Measurements from ENCODE around the gene SNCB.

SNCB gene

DNA sequence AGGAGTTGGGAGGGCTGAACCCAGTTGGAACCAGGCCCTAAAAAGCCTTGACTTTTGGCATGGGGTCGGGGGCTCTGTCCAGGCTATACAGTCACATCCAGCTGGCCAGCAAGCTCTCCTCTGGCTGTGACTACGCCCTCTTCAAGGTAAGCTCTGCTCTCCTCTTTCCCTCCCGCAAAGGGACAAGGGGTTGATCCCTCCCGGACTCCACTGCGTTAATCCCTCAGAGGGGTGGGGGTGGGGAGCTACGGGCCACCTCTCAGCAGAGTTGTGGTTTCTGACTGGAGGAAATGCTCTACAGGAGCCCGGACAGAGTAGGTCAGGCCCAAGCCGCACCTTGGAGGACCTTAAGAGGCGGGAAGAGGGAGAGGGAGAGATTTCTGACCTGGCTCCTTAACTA lies 14.0 kb upstream of the SNCB start:
- DNase-seq, result no peak

DNA sequence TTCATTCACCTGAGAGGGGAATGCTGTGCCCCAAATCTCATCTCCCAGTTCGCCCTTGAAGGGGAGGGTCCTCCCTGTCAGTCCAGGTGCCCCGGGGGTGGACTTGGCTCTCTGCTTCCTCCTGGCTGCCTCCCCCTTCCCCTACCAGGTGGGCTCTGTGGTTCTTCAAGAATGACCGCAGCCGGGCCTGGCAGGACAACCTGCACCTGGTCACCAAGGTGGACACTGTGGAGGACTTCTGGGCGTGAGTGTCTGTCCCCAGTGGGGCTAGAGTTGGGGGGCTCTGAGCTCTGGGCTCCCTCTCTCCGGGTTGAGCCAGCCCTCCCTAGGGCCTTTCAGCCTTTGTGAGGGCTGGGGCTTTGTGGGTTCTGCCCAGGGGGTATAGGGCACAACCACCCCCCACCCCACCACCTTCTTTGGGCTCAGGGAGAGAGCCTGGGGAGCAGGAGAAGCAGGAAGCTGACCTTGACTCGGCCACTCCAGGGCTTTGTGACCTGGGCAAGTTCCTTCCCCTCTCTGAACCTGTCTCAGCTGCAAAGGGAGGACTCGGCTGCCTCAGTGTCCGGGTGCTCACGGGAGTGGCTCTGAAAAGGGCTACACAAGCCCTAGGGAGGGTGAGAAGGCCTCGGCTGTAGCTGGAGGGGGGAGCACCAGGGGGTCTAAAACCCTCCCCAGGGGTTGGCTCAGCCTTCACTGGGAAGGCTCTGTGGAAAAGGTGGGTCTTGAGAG lies 13.3 kb upstream of the SNCB start:
- DNase-seq, result no peak

DNA sequence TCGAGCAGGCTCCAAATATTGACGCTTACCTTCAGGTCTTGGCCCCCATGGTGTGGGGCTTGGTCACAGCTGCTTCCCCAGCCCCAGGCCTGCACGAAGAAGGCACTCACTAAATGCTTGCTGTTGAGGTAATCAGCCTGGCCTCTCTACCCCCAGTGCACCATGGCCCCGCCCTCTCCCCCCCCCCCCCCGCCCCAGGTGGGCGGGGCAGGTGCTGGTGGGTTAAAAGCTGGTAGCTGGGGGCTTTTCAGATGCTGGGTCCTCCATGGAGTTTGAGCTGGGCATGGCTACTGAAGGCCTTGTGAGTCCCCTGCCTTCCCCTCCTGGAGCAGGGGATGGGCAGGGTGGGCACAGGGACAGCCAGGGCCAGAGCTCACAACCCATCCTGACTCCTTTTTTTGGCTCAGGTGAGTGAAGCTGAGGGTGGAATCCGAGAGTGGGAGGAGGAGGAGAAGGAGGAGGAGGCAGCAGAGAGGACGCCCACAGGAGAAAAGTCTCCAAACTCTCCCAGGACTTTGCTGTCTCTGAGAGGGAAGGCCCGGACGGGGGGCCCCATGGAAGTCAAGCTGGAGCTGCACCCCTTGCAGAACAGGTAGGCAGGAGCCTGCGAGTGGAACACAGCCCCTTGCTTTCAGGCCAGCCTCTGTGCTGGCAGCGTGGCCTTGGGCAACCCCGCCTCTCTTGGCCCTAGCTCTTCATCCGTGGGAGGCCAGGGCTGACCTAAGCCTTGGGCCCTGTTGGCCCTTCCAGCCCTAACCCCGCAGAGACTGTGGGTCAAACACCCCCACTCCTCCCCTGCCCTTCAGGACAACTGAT lies 12.5 kb upstream of the SNCB start:
- no peak for DNase-seq

DNA sequence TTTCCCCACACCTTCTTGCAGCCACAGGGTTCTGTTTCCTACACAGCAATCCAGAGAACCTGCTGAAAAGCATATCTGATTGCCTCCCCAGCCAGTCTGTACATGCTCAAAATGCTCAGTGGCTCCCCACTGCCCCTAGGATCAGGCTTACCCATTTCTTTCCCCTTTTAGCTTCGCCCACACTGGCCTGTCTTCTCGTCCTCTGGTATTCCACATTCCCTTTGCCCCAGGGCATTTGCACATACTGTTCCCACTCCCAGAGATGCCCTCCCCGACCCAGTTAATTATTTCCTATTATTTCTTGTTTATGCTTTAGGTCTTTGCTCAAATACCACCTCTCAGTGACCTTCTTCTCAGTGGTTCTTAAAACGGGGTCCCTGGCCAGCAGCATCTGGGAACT lies 10.3 kb upstream of the SNCB start:
- DNase-seq, result no peak

DNA sequence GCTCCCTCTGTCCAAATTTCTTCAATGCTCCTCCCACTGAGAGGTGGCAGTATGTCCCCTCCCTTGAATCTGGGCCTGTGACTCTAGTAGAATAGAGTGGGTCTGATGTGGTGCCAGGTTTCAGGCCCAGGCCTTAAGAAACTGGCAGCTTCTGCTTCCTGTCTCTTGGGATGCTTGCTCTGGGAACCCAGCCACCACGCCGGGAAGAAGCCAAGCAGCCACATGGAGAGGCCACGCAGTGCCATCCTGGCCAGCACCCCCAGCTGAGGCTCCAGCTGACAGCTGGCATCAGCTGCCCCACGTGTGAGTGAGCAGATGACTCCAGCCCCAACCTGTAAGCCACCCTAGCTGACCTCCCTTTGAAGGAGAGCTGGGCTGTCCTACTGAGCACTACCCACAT lies 9.6 kb upstream of the SNCB start:
- DNase-seq, result no peak

DNA sequence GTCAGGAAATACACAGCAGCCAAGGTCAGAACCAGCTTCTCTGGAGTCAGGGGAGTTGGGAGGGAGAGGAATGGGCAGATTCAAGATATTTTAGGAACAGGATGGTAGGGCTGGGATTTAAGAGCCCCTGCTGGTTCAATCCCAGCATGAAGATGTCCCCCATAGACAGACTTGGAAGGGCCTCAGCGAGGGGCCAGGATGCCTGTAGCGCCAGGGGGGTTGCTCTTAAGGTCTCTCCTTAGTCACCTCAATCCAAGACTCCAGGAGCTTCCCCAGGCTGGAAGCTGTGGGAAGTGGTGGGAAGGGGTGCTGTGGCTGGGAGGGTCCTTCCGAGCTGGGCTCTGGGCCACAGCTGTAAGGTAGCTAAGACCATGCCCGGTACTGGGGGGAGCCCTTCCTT lies 8.9 kb upstream of the SNCB start:
- DNase-seq, result no peak

DNA sequence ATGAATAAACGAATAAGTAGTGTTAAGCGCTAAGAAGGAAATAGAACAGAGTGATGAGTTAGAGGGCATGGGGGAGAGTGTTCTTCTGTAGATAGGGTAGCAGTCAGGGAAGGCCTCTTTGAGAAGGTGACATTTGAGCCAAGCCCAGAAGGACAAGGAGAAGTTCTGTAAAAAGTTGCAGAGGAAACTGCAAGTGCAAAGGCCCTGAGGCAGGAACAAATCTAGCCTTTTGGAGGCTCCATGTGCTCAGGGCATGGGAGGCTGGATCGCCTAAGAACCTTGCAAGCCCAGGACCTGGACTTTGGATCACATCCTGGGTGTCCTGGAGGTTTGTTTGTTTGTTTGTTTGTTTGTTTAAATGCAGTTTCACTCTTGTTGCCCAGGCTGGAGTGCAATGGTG lies 8.1 kb upstream of the SNCB start:
- no peak for DNase-seq

DNA sequence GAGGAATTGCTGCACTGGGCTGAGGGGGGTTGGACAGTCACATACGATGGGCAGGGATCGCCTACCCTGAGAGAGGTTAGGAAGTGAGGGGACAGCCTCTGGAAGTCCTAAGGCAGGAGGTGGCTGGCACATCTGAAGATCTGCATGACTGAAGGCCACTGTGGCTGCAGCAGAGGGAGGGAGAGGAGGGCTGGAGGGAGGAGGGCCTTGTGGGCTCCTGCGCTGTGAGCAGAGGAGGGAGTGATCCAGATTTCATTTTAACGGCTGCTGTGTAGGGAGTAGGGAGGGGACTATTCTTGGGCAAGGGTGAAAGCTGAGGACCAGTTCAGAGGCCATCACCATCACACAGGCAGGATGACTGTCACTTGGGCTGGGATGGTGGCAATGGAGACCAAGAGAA lies 7.2 kb upstream of the SNCB start:
- DNase-seq, result no peak

DNA sequence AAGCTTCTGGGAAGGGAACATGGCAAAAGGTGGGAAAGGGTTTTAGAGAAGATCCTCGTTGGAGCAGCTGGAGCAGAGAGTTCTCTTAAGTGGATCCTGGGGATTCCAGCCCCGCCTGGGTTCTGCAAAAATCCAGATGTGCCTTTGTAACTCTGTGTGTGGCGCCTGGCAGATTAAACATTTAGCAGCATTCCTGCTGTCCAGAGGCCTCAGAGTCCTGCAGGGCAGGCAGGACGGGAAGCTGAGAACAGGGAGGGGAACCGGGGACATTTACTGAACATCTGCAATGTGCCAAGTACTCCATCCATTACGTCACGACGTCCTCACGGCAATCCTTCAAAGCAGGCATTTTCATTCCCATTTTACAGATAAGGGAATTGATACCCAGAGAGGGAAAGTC lies 6.1 kb upstream of the SNCB start:
- DNase-seq, result no peak

DNA sequence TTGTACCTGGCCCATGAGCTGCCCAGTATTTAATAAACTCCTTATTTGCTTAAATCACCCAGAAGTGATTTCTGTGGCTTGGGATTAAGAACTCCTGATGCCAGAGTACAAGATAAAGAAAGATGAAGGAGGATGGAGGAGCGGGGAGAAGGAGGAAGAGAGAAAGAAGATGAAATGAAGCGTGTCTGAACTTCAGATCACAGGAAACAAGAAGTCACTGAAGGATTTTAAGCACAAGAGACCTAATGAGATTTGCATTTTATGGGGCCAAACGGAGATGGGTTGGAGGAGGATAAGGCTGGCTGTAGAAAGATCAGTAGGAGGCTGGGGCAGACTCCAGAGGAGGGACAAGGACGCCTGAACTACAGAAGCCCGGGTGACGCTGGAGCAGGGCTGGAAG lies 3.3 kb upstream of the SNCB start:
- DNase-seq, result no peak

DNA sequence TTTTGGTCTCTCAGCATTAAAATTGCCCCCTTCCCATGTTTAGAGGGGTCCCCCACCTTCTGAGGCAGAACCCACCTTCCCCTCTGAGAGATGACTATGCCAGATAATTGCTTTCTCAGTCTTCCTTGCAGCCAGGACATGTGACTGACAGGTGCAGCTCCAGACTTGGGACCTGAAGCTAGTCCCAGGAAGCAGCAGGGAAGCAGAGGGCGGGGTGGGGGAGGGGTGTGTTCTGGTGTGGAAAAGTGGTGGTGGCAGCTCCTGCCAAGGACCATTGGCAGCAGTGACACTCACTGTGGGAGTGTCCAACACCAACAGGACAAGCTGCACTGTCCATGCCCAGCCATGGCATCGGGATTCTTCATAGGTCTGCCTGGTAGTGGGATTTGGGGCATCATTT lies 2.4 kb upstream of the SNCB start:
- no peak for DNase-seq

DNA sequence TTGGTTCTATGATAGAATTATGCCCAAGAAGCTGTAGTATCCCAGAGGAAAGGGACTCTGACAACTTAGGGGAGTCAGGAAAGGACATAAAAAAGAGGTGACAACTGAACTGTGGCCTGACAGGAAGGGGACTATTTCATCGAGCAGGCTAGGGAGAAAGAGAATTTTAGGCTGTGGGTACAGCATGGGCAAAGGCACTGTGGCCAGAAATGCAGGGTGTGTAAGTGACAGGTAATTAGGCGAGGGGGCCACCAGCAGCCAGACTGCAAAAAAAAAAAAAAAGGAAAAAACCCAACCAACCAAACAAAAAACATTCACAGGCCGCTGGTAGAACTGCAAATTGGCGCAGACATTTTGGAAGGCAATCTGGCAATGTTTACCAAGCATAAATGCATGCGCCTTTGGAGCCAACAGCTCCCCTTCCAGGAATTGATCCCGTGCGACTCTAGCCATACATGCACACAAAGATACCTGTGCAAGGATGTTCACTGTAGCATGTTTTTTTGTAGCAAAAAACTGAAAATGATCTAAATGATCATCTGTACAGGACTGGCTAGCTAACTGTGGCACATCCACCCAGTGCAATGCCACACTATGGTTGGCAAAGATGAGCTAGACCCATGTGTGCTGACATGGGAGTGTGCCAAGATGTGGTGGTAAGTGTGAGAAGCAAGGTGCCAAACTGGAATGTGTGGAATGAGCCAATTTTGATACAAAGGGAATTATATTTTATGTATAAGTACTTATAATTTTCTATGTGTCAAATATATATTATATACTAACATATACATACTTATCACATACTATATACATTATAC lies 1.3 kb upstream of the SNCB start:
- no peak for DNase-seq

DNA sequence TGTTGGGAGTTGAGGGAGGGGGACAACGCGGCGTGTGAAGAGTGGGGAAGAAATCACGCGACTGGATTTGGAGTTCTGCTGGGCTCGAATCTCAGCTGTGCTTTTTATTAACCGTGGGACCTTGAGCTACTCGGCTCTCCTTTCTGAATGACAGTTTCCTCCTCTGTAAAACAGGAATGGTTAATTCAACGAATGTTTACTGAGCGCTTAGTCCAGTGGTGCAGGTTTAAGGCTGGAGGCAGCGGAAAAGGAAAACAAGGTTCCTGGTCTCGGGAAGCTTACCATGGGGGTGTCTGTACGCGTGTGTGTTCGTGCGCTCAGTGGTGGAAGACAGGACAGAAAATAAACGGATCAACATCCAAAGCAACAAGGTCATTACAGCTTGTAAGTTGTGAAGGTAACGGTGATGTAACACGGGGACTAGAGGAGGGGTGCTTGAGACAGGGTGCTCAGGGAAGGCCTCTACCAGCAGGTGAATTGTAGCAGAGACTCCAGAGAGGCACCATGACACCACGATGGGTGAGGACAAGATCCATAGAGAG lies 418 bp upstream of the SNCB start:
- no peak for DNase-seq

DNA sequence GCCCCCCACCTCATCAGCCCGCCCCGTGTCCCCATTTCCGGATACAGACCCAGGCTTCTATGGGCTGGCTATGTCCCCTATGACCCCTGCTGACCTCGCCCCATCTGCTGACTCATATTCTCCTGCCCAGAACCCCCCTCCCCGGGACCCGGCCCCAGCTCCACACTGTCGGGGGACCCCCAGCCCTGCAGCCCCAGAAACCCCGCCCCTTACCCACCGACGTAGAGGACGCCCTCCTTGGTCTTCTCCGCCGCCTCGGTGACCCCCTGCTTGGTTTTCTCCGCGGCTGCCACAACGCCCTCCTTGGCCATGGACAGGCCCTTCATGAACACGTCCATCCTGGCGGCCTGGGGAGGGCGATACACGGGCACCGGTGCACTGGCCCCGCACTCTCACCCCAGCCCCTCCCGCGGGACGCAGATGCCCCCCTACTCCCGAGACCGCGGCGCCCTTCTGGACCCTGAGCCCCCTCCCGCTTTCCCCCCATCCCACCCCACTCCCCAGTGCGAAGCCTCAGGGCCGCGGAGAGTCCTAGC lies 949 bp downstream of the SNCB start:
- no peak for DNase-seq

DNA sequence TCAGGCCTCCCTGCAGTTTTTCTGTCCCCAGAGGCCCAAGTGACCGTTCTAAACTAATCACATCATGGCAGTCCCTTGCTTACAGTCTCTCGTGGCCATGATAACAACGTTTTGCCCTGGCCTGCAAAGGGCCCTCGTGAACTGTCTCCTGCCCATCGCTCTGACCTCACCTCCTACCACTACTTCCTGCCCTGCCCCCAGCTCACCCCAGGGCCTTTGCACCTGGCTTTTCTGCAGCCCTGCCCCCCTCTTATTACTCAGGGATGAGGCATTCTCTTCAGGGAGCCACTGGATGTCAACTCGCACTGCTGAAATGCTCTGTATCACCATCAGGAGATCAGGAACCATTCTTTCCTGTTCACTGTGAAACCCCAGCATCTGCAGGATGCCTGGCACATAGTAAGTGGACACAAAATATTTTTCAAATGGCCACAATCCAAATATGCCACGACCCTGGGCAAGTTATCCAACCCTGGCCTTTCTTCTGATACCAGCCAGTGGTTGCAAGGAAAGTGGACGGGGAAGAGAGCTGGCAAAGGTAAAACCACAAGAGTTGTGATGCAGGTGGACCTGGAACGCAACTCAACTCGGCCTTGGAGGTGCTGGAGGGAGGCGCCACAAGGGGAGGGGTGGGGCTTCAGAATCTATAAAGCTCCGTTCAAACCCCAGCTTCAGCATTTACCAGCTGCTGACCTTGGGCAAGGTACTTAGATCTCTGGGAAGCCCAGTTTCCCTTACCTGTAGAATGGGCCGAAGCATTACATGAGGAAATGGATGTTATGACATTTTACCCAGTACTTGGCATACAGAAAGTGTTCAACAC lies 1.7 kb downstream of the SNCB start:
- DNase-seq, result no peak

DNA sequence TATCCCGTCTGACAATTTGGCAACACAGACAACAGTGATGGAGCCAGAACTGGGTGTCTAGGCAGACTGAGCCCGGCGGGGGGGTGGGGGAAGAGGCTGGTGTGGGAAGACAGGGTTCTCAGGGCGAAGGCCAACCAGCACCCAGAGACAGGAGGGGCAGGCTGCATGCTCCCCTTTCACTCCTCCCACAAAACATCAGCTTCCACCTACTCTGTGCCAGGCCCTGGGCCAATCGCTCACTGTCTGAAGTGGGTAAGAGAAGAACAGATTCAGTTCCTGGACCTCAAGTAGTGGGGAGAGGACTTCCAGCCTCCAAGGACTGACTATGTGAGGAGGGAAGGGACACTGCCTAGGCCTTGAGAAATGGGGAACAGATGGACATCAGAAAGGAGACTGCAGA lies 2.8 kb downstream of the SNCB start:
- DNase-seq, result no peak

DNA sequence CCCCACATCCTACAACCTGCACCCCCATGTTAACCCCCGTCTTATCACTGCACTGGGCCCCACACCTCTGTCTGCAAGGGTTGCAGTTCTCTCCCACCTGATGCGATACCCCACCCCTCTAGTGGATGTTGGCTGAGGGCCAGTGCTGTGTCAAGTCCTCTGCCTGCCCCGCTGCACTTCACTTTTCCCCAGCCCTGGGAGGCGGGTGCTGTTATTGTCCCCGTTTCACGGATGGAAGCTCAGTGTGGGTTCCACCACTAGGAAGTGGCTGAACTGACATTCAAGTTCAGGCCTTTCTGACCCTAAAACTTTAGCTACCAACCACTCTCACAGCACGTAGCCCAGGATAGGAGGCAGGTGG lies 3.5 kb downstream of the SNCB start:
- DNase-seq, result no peak

DNA sequence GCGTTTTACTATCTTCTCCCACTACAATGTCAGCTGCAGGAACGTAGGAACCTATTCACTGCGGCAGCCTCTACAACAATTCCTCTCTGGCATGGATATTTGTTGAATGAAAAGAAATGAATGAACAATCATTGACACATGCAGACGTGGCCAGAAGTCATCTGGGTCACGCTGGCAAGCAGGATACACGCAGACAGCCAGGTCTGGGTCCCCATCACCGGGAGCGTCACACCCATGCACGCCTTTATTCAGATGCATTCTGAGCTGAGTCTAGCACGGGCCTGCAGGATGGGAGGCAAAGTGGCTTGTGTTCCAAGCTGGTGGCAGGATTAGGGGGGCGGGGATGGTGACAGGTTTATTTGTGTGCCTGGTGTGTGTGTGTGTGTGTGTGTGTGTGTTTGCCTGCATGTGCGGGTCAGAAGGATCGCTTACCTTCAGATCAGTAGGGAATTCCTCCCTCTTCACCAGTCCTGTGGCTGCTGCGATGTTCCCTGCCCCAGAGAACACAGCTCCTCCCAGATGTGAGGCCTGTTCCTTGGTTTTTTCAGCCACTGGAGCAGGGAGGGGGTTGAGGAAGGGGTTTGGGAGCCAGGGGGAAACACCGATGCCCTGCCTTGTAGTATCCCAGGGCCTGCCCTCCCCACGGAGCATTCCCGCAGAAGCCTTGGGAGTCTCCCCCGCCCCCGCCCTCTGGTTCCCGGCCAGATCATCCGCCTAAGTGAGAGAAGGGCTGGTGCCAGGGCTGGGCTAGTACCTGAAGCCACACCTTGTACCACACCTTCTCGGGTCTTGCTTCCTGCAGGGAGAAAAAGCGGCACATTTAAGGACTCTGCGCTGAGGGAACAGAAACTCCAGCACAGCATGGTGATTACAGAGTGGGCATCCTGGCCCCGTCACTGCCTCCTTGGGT lies 4.1 kb downstream of the SNCB start:
- no peak for DNase-seq

DNA sequence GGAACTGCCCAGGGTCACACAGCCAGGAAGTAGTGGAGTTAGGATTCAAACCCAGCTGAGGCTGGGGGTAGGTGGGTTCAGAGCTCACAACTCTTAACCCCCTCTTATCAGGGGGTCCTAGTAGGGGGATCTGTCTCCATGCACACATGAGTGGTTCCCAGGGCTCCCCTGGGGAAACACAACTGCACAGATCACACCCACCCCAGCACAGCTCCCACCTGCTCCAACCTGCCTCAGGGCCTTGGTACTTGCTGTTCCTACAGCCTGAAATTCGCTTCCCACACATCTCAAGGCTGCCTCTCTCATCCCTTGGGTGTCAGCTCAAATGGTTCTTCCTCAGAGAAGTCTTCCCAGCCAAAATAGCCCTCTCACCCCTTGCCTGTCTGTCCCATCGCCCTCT lies 4.8 kb downstream of the SNCB start:
- DNase-seq, result no peak

DNA sequence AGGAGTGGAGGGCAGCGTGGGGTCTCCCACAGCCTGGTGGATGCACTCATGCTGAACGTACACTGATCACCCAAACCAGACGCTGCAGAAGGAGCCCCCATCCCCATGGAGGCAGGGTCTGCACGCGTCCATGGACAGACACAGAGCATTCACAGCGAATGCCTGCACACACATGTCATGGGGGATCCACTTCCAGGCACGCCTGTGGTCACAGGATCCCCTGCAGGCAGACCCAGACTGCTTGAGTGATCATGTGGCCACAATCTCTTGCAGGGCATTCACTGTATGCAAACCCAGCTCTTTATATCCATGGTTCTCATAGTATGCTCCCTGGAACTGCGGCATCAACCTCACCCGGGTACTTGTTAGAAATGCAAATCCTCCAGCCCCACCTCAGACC lies 5.4 kb downstream of the SNCB start:
- no peak for DNase-seq

DNA sequence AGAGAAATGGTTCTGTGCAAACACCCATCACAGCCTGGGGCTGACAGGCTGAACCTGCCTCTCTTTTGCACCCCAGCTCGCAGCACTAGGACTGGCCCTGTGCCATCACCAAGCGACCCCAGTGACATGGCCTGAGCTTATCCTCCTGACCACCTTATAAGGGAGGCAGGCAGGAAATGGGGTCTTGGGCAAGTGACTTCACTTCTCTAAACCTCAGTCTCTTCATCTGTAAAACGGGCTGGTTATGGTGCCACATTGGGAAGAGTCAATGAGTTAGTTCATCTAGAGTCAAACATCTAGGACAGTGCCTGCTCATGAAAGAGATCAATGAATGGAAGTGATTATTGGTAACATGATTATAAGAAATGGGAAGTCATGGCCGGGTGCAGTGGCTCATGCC lies 6.2 kb downstream of the SNCB start:
- no peak for DNase-seq

Data from suppressor macrophage treated with lipopolysaccharide for 4 hours (primary cell).